ENCODE measurements around the gene EIF1AD. TPM values are rescaled to one million over a fixed set of nuclear protein-coding genes. Genes with fewer than 3 reads are reported as not detected.

Gene EIF1AD
- total and polyA plus RNA-seq, 2 of the 8 experiments (the other 6 are each of a cell fraction or from before 2014, with no cell fraction given), result 32.6 to 39.9 TPM

DNA sequence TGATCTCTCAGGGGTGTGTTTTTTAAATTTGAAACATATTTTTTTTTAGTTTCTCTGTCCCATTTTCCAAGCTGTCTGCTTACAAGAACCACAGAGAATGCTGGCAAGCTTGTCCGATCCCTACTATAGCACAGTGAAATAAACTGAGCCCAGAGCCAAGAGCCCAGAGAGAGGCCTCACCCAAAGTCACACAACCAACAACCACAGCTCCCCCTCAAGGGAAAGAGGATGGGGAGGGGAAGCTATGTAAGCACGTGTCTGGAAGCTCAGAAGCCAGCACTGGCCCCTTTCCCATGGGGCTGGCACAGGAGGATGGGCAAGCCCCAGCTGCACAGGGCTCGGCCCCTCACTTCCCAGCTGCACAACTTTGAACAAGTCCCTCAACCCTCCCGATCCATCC, 43.7 kb downstream of the EIF1AD start (continued):
- no peak for TF ChIP-seq TCF12 (IDR thresholded peaks at IDR 0.05; ENCODE audit: low read depth, low read length)
- no peak for TF ChIP-seq HDAC6 (IDR thresholded peaks at IDR 0.05; ENCODE audit: low read depth, low read length)
- TF ChIP-seq RNF2 (IDR thresholded peaks at IDR 0.05; ENCODE audit: borderline replicate concordance, low read depth, low read length, missing control alignments, poor library complexity, severe bottlenecking), result no peak
- no peak for TF ChIP-seq BACH1 (IDR thresholded peaks at IDR 0.05; ENCODE audit: low read length)

Data from H1 (cell line).